OCI-LY1 (cell line): ENCODE data around the gene SP3.

ENCODE experiments used
- H2AFZ ChIP-seq: fragments of 200-600 bp; sonication (generic), shearing (Covaris generic); 2 replicates; pipeline ENCODE4 v1.6.0; 2014; ENCODE audit warnings: antibody characterized with exemption, mild to moderate bottlenecking, low read length
- H3F3A ChIP-seq: fragments of 200-600 bp; sonication (generic), shearing (Covaris generic); 2 replicates; pipeline ENCODE4 v1.6.0; 2014; ENCODE audit warnings: mild to moderate bottlenecking, antibody characterized with exemption, low read length, moderate library complexity; ENCODE audit not compliant: insufficient read depth
- H3K27ac ChIP-seq: fragments of 200-600 bp; sonication (generic); 2 replicates; pipeline ENCODE4 v1.5.1; 2014; ENCODE audit warnings: low read length, mixed run types, mild to moderate bottlenecking, low read depth; ENCODE audit not compliant: poor library complexity, severe bottlenecking
- H3K27me3 ChIP-seq: fragments of 200-600 bp; sonication (generic); 2 replicates; pipeline ENCODE4 v1.6.0; 2014; ENCODE audit warnings: antibody characterized with exemption, mild to moderate bottlenecking, low read length, moderate library complexity; ENCODE audit not compliant: insufficient read depth
- H3K36me3 ChIP-seq: fragments of 200-600 bp; sonication (generic); 2 replicates; pipeline ENCODE4 v1.6.1; 2014; ENCODE audit warnings: mild to moderate bottlenecking, antibody characterized with exemption, low read length, moderate library complexity, mixed read lengths; ENCODE audit not compliant: insufficient read depth
- H3K4me1 ChIP-seq: fragments of 200-600 bp; sonication (generic); 2 replicates; pipeline ENCODE4 v1.5.1; 2014; ENCODE audit warnings: mild to moderate bottlenecking, low read length, moderate library complexity; ENCODE audit not compliant: insufficient read depth, severe bottlenecking
- H3K4me2 ChIP-seq: fragments of 200-600 bp; sonication (generic), shearing (Covaris generic); 2 replicates; pipeline ENCODE4 v1.6.1; 2014; ENCODE audit warnings: low read length
- H3K4me3 ChIP-seq: fragments of 200-600 bp; sonication (generic); 2 replicates; pipeline ENCODE4 v1.5.1; 2014; ENCODE audit warnings: low read length, low read depth, mild to moderate bottlenecking, mixed read lengths; ENCODE audit not compliant: poor library complexity, severe bottlenecking
- H3K79me2 ChIP-seq: fragments of 200-600 bp; shearing (Covaris generic); 2 replicates; pipeline ENCODE4 v1.6.1; 2016; ENCODE audit warnings: mixed run types, low read length, mixed read lengths; ENCODE audit not compliant: insufficient read depth
- H3K9ac ChIP-seq: fragments of 200-600 bp; sonication (generic), shearing (Covaris generic); 2 replicates; pipeline ENCODE4 v1.6.1; 2014; ENCODE audit warnings: mild to moderate bottlenecking, low read length, mixed read lengths
- H3K9me2 ChIP-seq: fragments of 200-600 bp; sonication (generic), shearing (Covaris generic); 2 replicates; pipeline ENCODE4 v1.6.1; 2014; ENCODE audit warnings: low read depth, mild to moderate bottlenecking, low read length, mixed read lengths
- H3K9me3 ChIP-seq: fragments of 200-600 bp; shearing (Covaris generic); 2 replicates; pipeline ENCODE4 v1.6.1; 2014; ENCODE audit warnings: low read length, mixed read lengths
- H4K20me1 ChIP-seq: fragments of 200-600 bp; sonication (generic), shearing (Covaris generic); 2 replicates; pipeline ENCODE4 v1.6.0; 2016; ENCODE audit warnings: mild to moderate bottlenecking, low read length; ENCODE audit not compliant: insufficient read depth
- EZH2 ChIP-seq: fragments of 200-600 bp; sonication (generic), shearing (Covaris generic); IDR thresholded peaks from 2 replicates; pipeline ENCODE4 v1.8.0; 2017; ENCODE audit warnings: borderline replicate concordance, mixed run types, mild to moderate bottlenecking, antibody characterized with exemption, low read length, moderate library complexity, mixed read lengths
- TF ChIP-seq, protein P1 (sequence below): fragments of 200-600 bp; sonication (generic), shearing (Covaris generic); IDR thresholded peaks from 2 replicates; pipeline ENCODE4 v1.5.1; 2017; ENCODE audit warnings: mild to moderate bottlenecking, antibody characterized with exemption, low read length, moderate library complexity, mixed read lengths

The SP3 gene

DNA sequence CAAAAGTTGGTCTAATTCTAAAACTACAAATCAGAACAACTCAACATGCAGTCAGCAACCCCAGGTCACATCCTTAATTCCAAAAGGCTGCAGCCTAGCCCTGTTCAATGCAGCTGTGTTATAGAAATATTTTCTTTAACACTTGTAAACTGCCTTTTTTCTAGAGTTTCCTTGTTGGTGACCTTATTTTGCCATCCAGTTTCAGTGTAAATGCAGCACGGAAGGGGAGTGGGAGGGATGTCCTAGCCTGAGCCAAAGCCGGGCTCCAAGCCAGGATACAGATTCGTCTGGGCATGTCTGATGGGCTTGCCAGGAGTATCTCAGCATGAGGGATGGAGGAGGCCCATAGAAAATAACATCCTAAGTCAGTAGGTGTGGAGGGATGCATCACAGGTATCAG, 17.7 kb upstream of the SP3 start:
- H3K4me2 ChIP-seq: no peak overlapping the region
- H3K27me3 ChIP-seq: no peaks in the 10 kb centered on the region
- H2AFZ ChIP-seq: no peak overlapping the region
- no peak overlapping the region for H3K27ac ChIP-seq
- no peaks in the 10 kb centered on the region for H3K4me1 ChIP-seq
- no peak for TF ChIP-seq EZH2
- TF ChIP-seq, protein P1, sequence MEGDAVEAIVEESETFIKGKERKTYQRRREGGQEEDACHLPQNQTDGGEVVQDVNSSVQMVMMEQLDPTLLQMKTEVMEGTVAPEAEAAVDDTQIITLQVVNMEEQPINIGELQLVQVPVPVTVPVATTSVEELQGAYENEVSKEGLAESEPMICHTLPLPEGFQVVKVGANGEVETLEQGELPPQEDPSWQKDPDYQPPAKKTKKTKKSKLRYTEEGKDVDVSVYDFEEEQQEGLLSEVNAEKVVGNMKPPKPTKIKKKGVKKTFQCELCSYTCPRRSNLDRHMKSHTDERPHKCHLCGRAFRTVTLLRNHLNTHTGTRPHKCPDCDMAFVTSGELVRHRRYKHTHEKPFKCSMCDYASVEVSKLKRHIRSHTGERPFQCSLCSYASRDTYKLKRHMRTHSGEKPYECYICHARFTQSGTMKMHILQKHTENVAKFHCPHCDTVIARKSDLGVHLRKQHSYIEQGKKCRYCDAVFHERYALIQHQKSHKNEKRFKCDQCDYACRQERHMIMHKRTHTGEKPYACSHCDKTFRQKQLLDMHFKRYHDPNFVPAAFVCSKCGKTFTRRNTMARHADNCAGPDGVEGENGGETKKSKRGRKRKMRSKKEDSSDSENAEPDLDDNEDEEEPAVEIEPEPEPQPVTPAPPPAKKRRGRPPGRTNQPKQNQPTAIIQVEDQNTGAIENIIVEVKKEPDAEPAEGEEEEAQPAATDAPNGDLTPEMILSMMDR: no peak
- no peaks in the 10 kb centered on the region for H3K36me3 ChIP-seq
- no peaks in the 10 kb centered on the region for H3K79me2 ChIP-seq
- H3F3A ChIP-seq: no peaks in the 10 kb centered on the region
- no peak overlapping the region for H3K9ac ChIP-seq
- no peaks in the 10 kb centered on the region for H3K9me3 ChIP-seq
- no peaks in the 10 kb centered on the region for H3K9me2 ChIP-seq
- H4K20me1 ChIP-seq: no peaks in the 10 kb centered on the region
- H3K4me3 ChIP-seq: no peak overlapping the region

DNA sequence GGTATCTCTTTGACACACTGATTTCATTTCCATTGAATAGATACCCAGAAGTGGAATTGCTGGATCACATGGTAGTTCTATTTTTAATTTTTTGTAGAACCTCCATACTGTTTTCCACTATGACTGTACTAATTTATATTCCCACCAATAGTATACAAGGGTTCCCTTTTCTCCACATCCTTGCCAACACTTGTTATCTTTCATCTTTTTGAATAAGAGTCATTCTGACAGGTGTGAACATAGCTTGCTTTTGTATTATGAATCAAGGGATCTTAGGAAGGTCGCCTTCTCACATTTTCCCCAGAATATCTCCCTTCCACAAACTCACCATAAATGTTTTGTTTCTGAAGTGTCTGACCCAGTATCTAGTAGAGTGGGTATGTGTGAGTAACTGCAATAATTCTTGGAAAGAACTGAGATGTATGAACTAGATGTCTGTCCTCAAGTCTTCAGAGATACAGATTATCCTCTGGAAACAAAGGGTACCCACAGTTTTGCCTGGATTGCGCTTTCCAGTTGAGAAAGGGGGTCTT, 17.1 kb upstream of the SP3 start:
- no peaks in the 10 kb centered on the region for H3K79me2 ChIP-seq
- no peaks in the 10 kb centered on the region for H3K9me2 ChIP-seq
- TF ChIP-seq EZH2: no peak
- TF ChIP-seq, protein P1: no peak
- no peaks in the 10 kb centered on the region for H3F3A ChIP-seq
- no peak overlapping the region for H2AFZ ChIP-seq
- no peak overlapping the region for H3K4me3 ChIP-seq
- no peaks in the 10 kb centered on the region for H3K27me3 ChIP-seq
- H3K9ac ChIP-seq: no peak overlapping the region
- no peaks in the 10 kb centered on the region for H3K9me3 ChIP-seq
- H3K4me2 ChIP-seq: no peak overlapping the region
- no peaks in the 10 kb centered on the region for H3K4me1 ChIP-seq
- H4K20me1 ChIP-seq: no peaks in the 10 kb centered on the region
- no peak overlapping the region for H3K27ac ChIP-seq
- H3K36me3 ChIP-seq: no peaks in the 10 kb centered on the region

DNA sequence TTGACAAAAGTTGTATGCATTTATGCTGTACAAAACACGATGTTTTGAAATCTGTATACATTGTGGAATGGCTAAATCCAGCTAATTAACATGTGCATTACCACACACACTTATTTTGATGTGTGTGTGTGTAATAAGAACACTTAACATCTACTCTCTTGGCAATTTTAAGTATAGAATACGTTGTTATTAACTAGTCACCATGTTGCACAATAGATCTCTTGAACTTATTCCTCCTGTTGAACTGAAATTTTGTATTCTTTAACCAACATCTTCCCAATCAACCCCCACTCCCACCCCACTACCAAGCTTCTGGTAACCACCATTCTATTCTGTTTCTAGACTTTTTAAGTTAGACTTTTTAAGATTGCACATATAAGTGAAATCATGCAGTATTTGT, 16.3 kb upstream of the SP3 start:
- Histone ChIP-seq H3K4me3 (no peak overlapping the region), H3F3A (no peaks in the 10 kb centered on the region), H3K79me2 (no peaks in the 10 kb centered on the region), H3K9me3 (no peaks in the 10 kb centered on the region), H2AFZ (no peak overlapping the region), H3K36me3 (no peaks in the 10 kb centered on the region), H3K4me1 (no peaks in the 10 kb centered on the region), H3K9ac (no peak overlapping the region), H3K27ac (no peak overlapping the region), H3K9me2 (no peaks in the 10 kb centered on the region), H3K27me3 (no peaks in the 10 kb centered on the region), H4K20me1 (no peaks in the 10 kb centered on the region), H3K4me2 (no peak overlapping the region)
- no peak for TF ChIP-seq EZH2
- TF ChIP-seq, protein P1: no peak
